ENCODE results near the gene GINS3.

DNA sequence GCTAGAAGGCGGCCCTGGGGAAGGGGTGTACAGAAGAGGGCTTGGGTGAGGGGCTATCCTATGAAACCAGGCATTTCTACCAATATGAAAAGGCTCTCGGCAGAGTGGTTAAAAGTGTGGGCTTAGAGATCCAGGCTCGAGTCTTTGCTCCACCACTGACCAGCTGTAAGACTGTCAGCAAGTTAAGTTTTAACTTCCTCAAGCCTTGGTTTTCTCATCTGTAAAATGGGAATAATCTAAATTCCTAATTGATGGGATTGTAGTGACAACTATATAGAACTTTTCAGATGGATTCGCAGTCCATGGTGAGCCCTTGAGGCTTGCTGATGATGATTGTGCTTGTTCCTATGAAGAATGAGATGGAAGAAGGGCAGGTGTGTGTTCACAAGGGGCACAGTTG lies 57.0 kb downstream of the GINS3 start:
- TF ChIP-seq, protein P1, sequence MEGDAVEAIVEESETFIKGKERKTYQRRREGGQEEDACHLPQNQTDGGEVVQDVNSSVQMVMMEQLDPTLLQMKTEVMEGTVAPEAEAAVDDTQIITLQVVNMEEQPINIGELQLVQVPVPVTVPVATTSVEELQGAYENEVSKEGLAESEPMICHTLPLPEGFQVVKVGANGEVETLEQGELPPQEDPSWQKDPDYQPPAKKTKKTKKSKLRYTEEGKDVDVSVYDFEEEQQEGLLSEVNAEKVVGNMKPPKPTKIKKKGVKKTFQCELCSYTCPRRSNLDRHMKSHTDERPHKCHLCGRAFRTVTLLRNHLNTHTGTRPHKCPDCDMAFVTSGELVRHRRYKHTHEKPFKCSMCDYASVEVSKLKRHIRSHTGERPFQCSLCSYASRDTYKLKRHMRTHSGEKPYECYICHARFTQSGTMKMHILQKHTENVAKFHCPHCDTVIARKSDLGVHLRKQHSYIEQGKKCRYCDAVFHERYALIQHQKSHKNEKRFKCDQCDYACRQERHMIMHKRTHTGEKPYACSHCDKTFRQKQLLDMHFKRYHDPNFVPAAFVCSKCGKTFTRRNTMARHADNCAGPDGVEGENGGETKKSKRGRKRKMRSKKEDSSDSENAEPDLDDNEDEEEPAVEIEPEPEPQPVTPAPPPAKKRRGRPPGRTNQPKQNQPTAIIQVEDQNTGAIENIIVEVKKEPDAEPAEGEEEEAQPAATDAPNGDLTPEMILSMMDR (conservative IDR thresholded peaks at IDR 0.05; ENCODE audit: low read length): no peak
- TF ChIP-seq EZH2phosphoT487 (IDR thresholded peaks at IDR 0.05; ENCODE audit: borderline replicate concordance, low read depth, low read length): no peak
